H1 (cell line): Measurements from ENCODE around the gene CAMTA1. TPM values are rescaled to one million over a fixed set of nuclear protein-coding genes. Genes with fewer than 3 reads are reported as not detected.

ENCODE experiments used
- JUN ChIP-seq: IDR thresholded peaks from 2 replicates; pipeline ENCODE4 v1.6.1; 2011; ENCODE audit warnings: low read depth, mild to moderate bottlenecking, improper control_type of control experiment, low read length
- polyA plus RNA-seq, 7 experiments: library from polyadenylated mRNA; depleted of rRNA in 3 of 7; stranded (reverse) in 5 of 7; unstranded in 2 of 7; fragments of >200 nt in 5 of 7; fragments of 200-250 nt in 2 of 7; gene quantifications; 1 replicate in 5 of 7; 2 replicates in 1 of 7; 4 replicates in 1 of 7; pipeline versions ENCODE4 v1.2.1 to v1.2.3, GENCODE V29; 2011 to 2013; ENCODE audit warnings: missing spikeins in 2 of 7, mixed read lengths in 2 of 7
- total RNA-seq: library from RNA; stranded (reverse); fragmentation: NEBNext Ultra II Directional; extraction: Animal tissue kit (Norgen Biotek cat#: 25700); gene quantifications from 2 replicates; pipeline ENCODE4 v1.2.1, GENCODE V29; 2021

CAMTA1 gene
- total and polyA plus RNA-seq, 2 of the 8 experiments (the other 6 are each of a cell fraction or from before 2014, with no cell fraction given): 65.0 to 119 TPM

DNA sequence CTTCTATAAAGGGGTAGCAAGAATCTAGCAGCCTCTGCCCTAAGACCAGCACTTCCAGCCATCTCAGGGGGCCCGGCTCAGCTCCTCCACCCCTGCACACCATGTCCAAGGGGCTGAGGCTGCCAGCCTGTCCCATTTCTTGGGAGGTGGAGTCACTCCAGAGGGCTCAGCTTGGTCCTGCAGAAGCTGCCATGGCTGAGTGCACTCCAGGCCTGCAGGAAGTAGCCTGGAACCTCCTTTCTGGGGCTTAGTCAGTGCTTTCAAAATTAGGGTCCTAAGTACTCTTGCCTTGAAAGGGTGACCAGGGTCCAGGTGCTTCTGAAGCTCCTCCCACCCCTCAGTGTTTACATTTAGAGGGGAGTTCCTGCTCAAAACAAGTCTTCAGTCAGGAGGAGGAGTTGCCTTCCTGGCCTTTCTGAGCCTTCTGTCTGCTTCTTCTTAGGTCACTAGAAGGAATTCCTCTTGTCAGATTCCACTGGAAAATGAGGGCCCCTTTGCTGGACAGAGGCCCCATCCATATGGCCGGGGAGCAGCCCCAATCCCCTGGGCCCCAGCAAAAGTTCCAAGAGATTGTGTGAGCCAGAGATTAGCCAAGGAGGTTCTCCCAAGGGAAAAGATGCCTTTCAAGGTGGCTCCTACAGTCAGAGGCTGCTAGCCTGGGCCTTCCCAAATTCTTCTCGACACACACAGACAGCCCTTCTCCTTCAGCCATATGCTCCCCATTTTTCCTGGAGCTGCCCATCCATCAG lies 857.7 kb downstream of the CAMTA1 start (continued):
- no peak for TF ChIP-seq JUN
